Mesenchymal stem cell (in vitro differentiated cells and primary cell): ENCODE measurements around the gene SELENOK.

Experiments
- DNase-seq: peaks from one replicate; pipeline ENCODE4 v3.0.0-alpha.2; 2013
- H2AFZ ChIP-seq: one replicate; pipeline ENCODE4 v1.6.1; 2013; ENCODE audit warnings: low read depth, mild to moderate bottlenecking, control low read depth, inconsistent platforms, low read length, moderate library complexity
- H2AK5ac ChIP-seq: 2 replicates; pipeline ENCODE4 v1.6.1; 2013; ENCODE audit warnings: low read length, moderate library complexity, mild to moderate bottlenecking, inconsistent platforms; ENCODE audit not compliant: severe bottlenecking
- H2BK120ac ChIP-seq: one replicate; pipeline ENCODE4 v1.6.1; 2013; ENCODE audit warnings: low read depth, mild to moderate bottlenecking, inconsistent platforms, low read length, moderate library complexity
- H2BK12ac ChIP-seq, 2 experiments: one replicate each; pipeline ENCODE4 v1.6.1; 2013; ENCODE audit warnings: inconsistent platforms in 2 of 2, low read length in 2 of 2, mild to moderate bottlenecking in 2 of 2, moderate library complexity in 2 of 2, control low read depth in 1 of 2
- H2BK15ac ChIP-seq: one replicate; pipeline ENCODE4 v1.6.1; 2013; ENCODE audit warnings: mild to moderate bottlenecking, low read depth, inconsistent platforms; ENCODE audit not compliant: poor library complexity, severe bottlenecking
- H2BK5ac ChIP-seq: 2 replicates; pipeline ENCODE4 v1.6.1; 2013; ENCODE audit warnings: low read depth, mild to moderate bottlenecking, low read length, control low read depth, inconsistent platforms; ENCODE audit not compliant: poor library complexity, severe bottlenecking
- H3K14ac ChIP-seq, 2 experiments: one replicate each; pipeline ENCODE4 v1.6.1; 2013; ENCODE audit warnings: inconsistent platforms in 2 of 2, low read length in 2 of 2, control low read depth in 1 of 2, mild to moderate bottlenecking in 1 of 2, moderate library complexity in 1 of 2
- H3K18ac ChIP-seq, 2 experiments: one replicate each; pipeline ENCODE4 v1.6.1; 2013; ENCODE audit warnings: inconsistent platforms in 2 of 2, low read length in 2 of 2, control low read depth in 1 of 2, low read depth in 1 of 2, mild to moderate bottlenecking in 1 of 2
- H3K23ac ChIP-seq, 2 experiments: one replicate each; pipeline ENCODE4 v1.6.1; 2013; ENCODE audit warnings: inconsistent platforms in 2 of 2, low read length in 2 of 2, mild to moderate bottlenecking in 2 of 2, moderate library complexity in 2 of 2, control low read depth in 1 of 2
- H3K27ac ChIP-seq: 2 replicates; pipeline ENCODE4 v1.5.1; 2013; ENCODE audit warnings: mild to moderate bottlenecking, moderate library complexity, low read length, control low read depth, inconsistent platforms; ENCODE audit not compliant: poor library complexity, severe bottlenecking
- H3K27me3 ChIP-seq, 2 experiments: 2 replicates each; pipeline versions ENCODE4 v1.6.1 to v1.7.0; 2013; ENCODE audit warnings: low read length in 2 of 2, mild to moderate bottlenecking in 2 of 2, moderate library complexity in 2 of 2, control low read depth in 1 of 2, inconsistent platforms in 1 of 2; ENCODE audit not compliant: control insufficient read depth in 1 of 2, insufficient read depth in 1 of 2
- H3K36me3 ChIP-seq, 2 experiments: 2 replicates each; pipeline versions ENCODE4 v1.6.1 to v1.7.0; 2013; ENCODE audit warnings: low read length in 2 of 2, control low read depth in 1 of 2, inconsistent platforms in 1 of 2, low read depth in 1 of 2, mild to moderate bottlenecking in 1 of 2; ENCODE audit not compliant: insufficient read depth in 2 of 2, control insufficient read depth in 1 of 2
- H3K4ac ChIP-seq, 2 experiments: one replicate each; pipeline ENCODE4 v1.6.1; 2013; ENCODE audit warnings: inconsistent platforms in 2 of 2, low read length in 2 of 2, mild to moderate bottlenecking in 2 of 2, moderate library complexity in 2 of 2, control low read depth in 1 of 2, low read depth in 1 of 2
- H3K4me1 ChIP-seq: 2 replicates; pipeline ENCODE4 v1.6.1; 2013; ENCODE audit warnings: low read depth, low read length, control low read depth; ENCODE audit not compliant: control insufficient read depth, insufficient read depth
- H3K4me2 ChIP-seq: 2 replicates; pipeline ENCODE4 v1.6.1; 2013; ENCODE audit warnings: low read length, mild to moderate bottlenecking, inconsistent platforms; ENCODE audit not compliant: poor library complexity, severe bottlenecking
- H3K4me3 ChIP-seq, 2 experiments: 2 replicates each; pipeline versions ENCODE4 v1.5.1 to v1.7.0; 2013; ENCODE audit warnings: low read length in 2 of 2, mild to moderate bottlenecking in 2 of 2, control low read depth in 1 of 2, low read depth in 1 of 2; ENCODE audit not compliant: insufficient read depth in 1 of 2
- H3K79me1 ChIP-seq: replicated peaks from 2 replicates; pipeline ENCODE4 v1.6.1; 2013; ENCODE audit warnings: mild to moderate bottlenecking, control low read depth, low read length, inconsistent platforms; ENCODE audit not compliant: poor library complexity, severe bottlenecking
- H3K9ac ChIP-seq: 2 replicates; pipeline ENCODE4 v1.7.0; 2013; ENCODE audit warnings: mild to moderate bottlenecking, low read length, moderate library complexity
- H3K9me3 ChIP-seq: 2 replicates; pipeline ENCODE4 v1.7.0; 2013; ENCODE audit warnings: mild to moderate bottlenecking, low read length; ENCODE audit not compliant: control insufficient read depth
- H4K8ac ChIP-seq: one replicate; pipeline ENCODE4 v1.6.1; 2013; ENCODE audit warnings: inconsistent platforms, mild to moderate bottlenecking, low read length, moderate library complexity
- H4K91ac ChIP-seq: one replicate; pipeline ENCODE4 v1.6.1; 2013; ENCODE audit warnings: mild to moderate bottlenecking, low read length, inconsistent platforms
- WGBS: methylation state at CpG from one replicate; pipeline ENCODE4 v1.1.7; 2013; ENCODE audit warnings: mixed read lengths; 5-methylcytosine and 5-hydroxymethylcytosine counted together

Gene SELENOK

GRCh38 chr3:53880396-53881345, 11.0 kb downstream of the SELENOK start:
- peaks cover 17 to 71% of the 10 kb centered on the region in 2 experiments for H3K36me3 ChIP-seq
- DNase-seq: peak; percentile 38
- WGBS: 67% methylated on average over 10 of the region's 10 CpGs
- H3K14ac ChIP-seq: peak overlapping the region in 1 of 2 experiments; percentile 77
- peak overlapping the region; percentile 55 for H3K27ac ChIP-seq
- H3K4me2 ChIP-seq: peak overlapping the region; percentile 78
- peak overlapping the region; percentile 60 for H2AK5ac ChIP-seq
- no peak overlapping the region for H2AFZ ChIP-seq
- H3K23ac ChIP-seq: peak overlapping the region in 1 of 2 experiments; percentile 96
- H2BK5ac ChIP-seq: no peak overlapping the region
- H2BK120ac ChIP-seq: no peak overlapping the region
- H4K91ac ChIP-seq: peak overlapping the region; percentile 4
- no peaks in the 10 kb centered on the region for H3K9me3 ChIP-seq
- peak overlapping the region in 1 of 2 experiments; percentile 55 for H3K18ac ChIP-seq
- no peak overlapping the region for H2BK15ac ChIP-seq
- peaks cover 12% of the 10 kb centered on the region for H3K79me1 ChIP-seq
- no peaks in the 10 kb centered on the region for H3K27me3 ChIP-seq
- H3K4ac ChIP-seq: peak overlapping the region in 1 of 2 experiments; percentile 69
- H3K4me1 ChIP-seq: peaks cover 6% of the 10 kb centered on the region
- peak overlapping the region; percentile 15 to 95 for H3K4me3 ChIP-seq
- peak overlapping the region; percentile 28 for H4K8ac ChIP-seq
- peak overlapping the region in 1 of 2 experiments; percentile 37 for H2BK12ac ChIP-seq
- peak overlapping the region; percentile 97 for H3K9ac ChIP-seq

- Histone ChIP-seq H4K8ac (no peak overlapping the region), H3K4me2 (no peak overlapping the region), H2BK15ac (no peak overlapping the region), H2BK120ac (no peak overlapping the region), H2AFZ (no peak overlapping the region), H2AK5ac (no peak overlapping the region), H3K9me3 (no peaks in the 10 kb centered on the region), H3K27ac (no peak overlapping the region), H3K4ac (no peak overlapping the region), H3K23ac (no peak overlapping the region), H3K79me1 (peaks cover 19% of the 10 kb centered on the region), H2BK12ac (no peak overlapping the region), H3K14ac (no peak overlapping the region), H3K4me1 (no peaks in the 10 kb centered on the region), H4K91ac (no peak overlapping the region), H3K4me3 (no peak overlapping the region), H3K36me3 (peaks cover 41 to 92% of the 10 kb centered on the region in 2 experiments), H3K9ac (no peak overlapping the region), H3K18ac (no peak overlapping the region), H2BK5ac (no peak overlapping the region), H3K27me3 (no peaks in the 10 kb centered on the region)
- WGBS: 86% methylated on average over 1 of the region's 5 CpGs
- DNase-seq: no peak
Measured at GRCh38 chr3:53865732-53866499, 25.7 kb downstream of the SELENOK start.

GRCh38 chr3:53863145-53863544, 28.5 kb downstream of the SELENOK start:
- Histone ChIP-seq H3K9ac (no peak overlapping the region), H2BK15ac (no peak overlapping the region), H3K18ac (no peak overlapping the region), H4K8ac (no peak overlapping the region), H3K27ac (no peak overlapping the region), H3K79me1 (peaks cover 9% of the 10 kb centered on the region), H3K4me3 (no peak overlapping the region), H3K4ac (no peak overlapping the region), H2AFZ (no peak overlapping the region), H2BK5ac (no peak overlapping the region), H3K36me3 (peaks cover 28 to 81% of the 10 kb centered on the region in 2 experiments), H2AK5ac (no peak overlapping the region), H2BK12ac (no peak overlapping the region), H3K27me3 (no peaks in the 10 kb centered on the region), H4K91ac (no peak overlapping the region), H2BK120ac (no peak overlapping the region), H3K14ac (no peak overlapping the region), H3K4me2 (no peak overlapping the region), H3K9me3 (no peaks in the 10 kb centered on the region), H3K4me1 (peaks cover 3% of the 10 kb centered on the region), H3K23ac (no peak overlapping the region)
- no peak for DNase-seq
- 100% methylated on average over 1 of the region's 1 CpG for WGBS

- H3K4me2 ChIP-seq: no peak overlapping the region
- no peak overlapping the region for H2BK12ac ChIP-seq
- peaks cover 25 to 72% of the 10 kb centered on the region in 2 experiments for H3K36me3 ChIP-seq
- no peak overlapping the region for H3K9ac ChIP-seq
- H4K8ac ChIP-seq: no peak overlapping the region
- H2AFZ ChIP-seq: no peak overlapping the region
- H3K27me3 ChIP-seq: no peaks in the 10 kb centered on the region
- no peak overlapping the region for H2BK120ac ChIP-seq
- peaks cover 6% of the 10 kb centered on the region for H3K79me1 ChIP-seq
- H3K4me3 ChIP-seq: no peak overlapping the region
- H2AK5ac ChIP-seq: no peak overlapping the region
- WGBS: 96% methylated on average over 3 of the region's 3 CpGs
- no peak overlapping the region for H3K4ac ChIP-seq
- H3K27ac ChIP-seq: peak overlapping the region; percentile 25
- H3K4me1 ChIP-seq: peaks cover 7% of the 10 kb centered on the region
- no peak overlapping the region for H3K23ac ChIP-seq
- no peak overlapping the region for H3K18ac ChIP-seq
- no peaks in the 10 kb centered on the region for H3K9me3 ChIP-seq
- H3K14ac ChIP-seq: no peak overlapping the region
- DNase-seq: no peak
- H4K91ac ChIP-seq: no peak overlapping the region
- H2BK5ac ChIP-seq: no peak overlapping the region
- no peak overlapping the region for H2BK15ac ChIP-seq
Measured at GRCh38 chr3:53862241-53862640, 29.4 kb downstream of the SELENOK start.
